ENCODE measurements around the gene CTIF.
"Not testable (repeated sequence)": the region's sequence is repeated elsewhere in the genome, so short reads cannot be mapped to it uniquely, and the experiment has no call there.

CTIF gene

DNA sequence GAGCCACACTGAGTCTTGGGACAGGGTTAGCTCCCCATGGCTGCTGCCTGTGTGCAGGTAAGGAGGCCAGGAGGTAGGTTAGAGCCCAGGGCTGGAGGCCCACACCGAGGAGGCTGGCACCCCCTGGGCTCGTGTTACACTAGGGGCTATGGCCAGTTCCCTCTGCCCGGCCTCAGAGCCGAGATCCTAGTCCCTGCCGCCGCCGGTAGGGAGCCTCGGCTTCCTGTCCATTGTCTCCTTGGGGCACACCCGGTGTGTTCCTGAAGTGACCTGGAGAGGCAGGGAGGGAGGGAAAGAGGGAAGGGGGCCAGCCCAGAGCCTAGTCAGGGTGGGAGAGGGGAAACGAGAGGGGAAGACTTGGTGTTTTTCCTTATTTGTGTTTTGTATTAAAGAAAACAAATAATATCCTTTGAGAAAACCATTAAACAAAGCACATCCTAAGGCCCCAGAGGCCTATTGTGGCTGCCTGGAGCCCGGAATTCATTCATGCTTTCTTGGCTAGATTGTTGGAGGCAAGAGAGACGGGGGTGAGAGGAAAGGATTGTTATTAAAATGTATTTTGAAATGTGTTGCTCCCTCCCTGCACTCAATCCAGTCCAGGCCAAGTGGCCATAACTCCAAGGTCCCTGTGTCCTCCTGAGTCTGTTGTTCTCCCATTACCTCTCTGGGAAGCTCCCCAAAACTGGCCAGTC is 170.7 kb downstream of the CTIF start:
- TF ChIP-seq, protein P1, sequence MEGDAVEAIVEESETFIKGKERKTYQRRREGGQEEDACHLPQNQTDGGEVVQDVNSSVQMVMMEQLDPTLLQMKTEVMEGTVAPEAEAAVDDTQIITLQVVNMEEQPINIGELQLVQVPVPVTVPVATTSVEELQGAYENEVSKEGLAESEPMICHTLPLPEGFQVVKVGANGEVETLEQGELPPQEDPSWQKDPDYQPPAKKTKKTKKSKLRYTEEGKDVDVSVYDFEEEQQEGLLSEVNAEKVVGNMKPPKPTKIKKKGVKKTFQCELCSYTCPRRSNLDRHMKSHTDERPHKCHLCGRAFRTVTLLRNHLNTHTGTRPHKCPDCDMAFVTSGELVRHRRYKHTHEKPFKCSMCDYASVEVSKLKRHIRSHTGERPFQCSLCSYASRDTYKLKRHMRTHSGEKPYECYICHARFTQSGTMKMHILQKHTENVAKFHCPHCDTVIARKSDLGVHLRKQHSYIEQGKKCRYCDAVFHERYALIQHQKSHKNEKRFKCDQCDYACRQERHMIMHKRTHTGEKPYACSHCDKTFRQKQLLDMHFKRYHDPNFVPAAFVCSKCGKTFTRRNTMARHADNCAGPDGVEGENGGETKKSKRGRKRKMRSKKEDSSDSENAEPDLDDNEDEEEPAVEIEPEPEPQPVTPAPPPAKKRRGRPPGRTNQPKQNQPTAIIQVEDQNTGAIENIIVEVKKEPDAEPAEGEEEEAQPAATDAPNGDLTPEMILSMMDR (IDR thresholded peaks at IDR 0.05; ENCODE audit: extremely low read depth, missing control alignments): no peak
- DNase-seq (ENCODE audit: low spot score): no peak

DNA sequence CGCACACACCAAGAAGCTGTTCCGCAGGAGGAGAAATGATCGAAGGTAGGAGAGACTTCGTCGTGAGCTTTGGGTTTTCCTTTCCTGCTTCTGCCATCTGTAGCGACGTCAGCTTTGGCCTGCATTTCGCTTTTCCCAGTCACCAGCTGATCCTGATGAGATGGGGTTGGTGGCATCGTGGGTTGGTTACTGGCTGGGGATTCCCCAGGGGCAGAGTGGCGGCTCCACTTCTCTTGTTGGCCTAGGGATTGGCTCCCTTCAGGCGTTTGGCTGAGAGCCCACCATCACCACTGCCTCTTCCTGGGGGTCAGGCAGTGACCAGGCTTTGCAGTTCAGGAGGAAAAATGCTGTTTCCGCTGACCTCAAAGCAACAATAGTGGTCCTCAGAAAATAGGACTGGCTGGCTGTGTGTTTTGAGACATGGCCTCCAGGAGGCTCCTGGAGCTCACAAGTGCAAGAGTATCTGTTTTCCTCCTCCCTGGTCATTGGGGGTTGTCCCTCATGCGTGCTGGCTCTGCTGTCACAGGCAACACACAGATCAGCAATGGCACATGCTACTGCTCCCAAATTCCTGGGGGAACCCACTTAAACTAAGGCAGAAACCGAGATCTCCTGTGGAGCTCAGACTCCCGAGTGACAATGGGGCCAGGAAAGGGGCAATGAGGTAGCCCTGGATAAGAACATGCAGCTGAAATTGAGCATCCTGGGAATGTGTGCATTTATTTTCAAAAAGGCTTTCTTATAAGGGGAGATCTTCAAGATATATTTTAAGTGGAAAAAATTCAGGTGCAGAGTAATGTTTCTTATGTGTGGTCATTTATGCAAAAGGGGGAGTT is 173.0 kb downstream of the CTIF start:
- TF ChIP-seq, protein P1 (IDR thresholded peaks at IDR 0.05; ENCODE audit: extremely low read depth, missing control alignments): peak; percentile 36
- DNase-seq (ENCODE audit: low spot score): peak; percentile 69

DNA sequence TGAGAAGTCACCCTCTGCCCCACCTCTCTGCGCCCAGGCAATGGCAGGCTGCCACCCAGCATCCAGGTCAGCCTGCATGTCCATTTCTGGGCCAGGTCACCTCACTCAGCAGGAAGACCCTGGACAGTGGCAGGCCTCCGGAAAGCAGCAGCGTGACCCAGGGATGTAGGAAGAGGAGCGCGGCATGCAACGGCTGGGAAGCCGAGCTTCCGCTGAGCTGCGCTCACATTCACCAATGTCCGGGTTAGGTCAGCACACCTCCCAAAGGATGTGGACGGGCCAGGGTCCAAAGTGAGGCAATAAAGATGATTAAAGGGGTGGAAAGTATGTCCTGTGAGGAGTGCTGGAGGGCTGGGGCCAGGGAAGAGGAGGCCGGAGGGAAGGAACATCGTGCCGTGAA is 174.5 kb downstream of the CTIF start:
- no peak for DNase-seq (ENCODE audit: low spot score)
- TF ChIP-seq, protein P1 (IDR thresholded peaks at IDR 0.05; ENCODE audit: extremely low read depth, missing control alignments): no peak

DNA sequence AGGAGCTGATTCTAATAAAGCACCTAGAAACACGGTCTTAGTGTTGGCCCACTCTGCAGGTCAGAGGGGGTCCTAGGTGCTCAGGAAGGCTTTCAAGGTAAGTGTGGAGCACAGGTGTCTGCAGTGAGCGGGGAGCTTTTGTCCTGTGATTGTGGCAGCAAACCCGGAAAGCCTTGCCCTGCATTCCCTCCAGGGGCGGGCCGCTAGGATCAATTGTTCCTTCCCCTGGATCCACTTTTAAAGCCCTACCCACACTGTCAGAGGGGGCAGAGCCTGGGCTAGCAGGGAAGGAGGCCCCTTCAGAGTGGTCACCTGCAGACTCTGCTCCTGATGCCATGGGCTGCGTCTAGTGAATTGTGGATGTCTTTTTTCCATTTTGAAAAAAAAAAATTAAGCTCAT is 176.0 kb downstream of the CTIF start:
- TF ChIP-seq, protein P1 (IDR thresholded peaks at IDR 0.05; ENCODE audit: extremely low read depth, missing control alignments): no peak
- DNase-seq (ENCODE audit: low spot score): no peak

DNA sequence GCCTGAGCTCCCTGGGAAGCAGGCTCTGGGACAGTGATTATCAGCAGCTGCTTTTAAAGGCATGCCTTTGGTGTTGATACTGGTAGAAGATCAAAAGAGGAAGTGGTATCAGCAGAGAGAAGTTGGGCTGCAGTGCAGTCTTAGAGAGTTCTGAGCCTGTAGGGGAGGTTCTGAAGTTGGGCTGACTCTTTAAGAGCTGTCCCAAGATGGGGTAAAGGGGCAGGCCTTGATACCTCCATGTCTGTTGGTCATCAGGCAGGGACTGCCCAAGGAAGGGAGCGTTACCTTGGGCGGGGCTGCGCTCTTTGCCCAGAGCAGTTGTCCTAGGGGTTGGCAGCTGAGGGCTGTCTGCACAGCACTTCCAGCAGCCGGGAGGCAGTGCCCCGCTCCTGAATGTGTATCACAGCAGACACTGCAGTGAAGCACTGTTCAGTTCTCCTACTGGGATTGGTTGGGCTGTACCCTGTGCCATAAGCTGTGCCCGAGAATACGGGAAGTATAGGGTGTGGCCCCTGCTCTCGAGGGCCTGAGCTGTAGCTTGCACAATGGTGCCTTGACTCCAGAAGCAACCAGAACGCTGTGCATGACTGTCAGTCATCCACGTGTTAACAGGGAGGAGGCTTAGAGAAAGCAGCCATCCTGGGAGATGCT is 177.0 kb downstream of the CTIF start:
- peak; percentile 48 for DNase-seq (ENCODE audit: low spot score)
- TF ChIP-seq, protein P1 (IDR thresholded peaks at IDR 0.05; ENCODE audit: extremely low read depth, missing control alignments): no peak

DNA sequence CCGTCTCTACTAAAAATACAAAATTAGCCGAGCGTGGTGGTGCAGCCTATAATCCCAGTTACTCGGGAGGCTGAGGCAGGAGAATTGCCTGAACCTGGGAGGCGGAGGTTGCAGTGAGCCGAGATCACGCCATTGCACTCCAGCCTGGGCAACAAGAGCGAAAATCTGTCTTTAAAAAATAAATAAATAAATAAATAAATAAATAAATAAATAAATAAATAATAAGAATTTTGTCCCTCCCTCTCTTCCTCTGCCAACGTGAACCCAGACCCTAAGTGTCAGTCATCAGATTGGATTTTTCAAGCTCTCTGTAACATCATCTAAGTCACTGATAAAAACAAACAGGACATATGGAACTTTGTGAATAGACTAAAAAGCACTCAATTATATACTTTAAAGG is 178.4 kb downstream of the CTIF start:
- DNase-seq (ENCODE audit: low spot score): not testable (repeated sequence)

DNA sequence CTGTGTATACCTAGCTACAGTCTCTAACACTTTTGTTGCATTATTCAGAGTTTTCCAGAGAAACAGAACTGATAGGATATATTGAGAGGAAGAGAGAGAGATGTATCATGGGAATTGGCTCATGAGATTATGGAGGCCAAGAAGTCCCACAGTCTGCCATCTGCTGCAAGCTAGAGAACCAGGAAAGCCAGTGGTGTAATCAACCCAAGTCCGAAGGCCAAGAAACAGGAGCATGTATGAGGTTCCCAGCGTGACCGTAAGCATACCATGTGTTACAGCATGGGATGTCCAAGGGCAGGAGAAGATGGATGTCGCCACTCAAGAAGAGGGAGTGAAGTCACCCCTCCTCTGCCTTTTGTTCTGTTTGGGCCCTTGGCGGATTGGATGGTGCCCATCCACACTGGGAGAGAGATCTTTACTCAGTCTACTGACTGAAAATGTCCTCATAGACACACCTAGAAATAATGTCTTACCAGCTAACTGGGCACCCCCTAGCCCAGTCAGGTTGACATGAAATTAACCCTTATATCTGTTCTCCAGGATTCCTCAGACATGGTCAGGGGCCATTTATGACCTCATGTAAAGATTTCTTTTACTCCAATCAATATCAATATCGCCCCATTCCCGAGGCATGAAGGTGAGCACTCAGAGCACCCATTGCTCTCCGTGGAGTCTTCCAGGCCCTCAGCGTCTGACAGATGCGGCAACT is 179.6 kb downstream of the CTIF start:
- DNase-seq (ENCODE audit: low spot score): no peak
- TF ChIP-seq, protein P1 (IDR thresholded peaks at IDR 0.05; ENCODE audit: extremely low read depth, missing control alignments): no peak
